ENCODE data around the gene KLF6.

DNA sequence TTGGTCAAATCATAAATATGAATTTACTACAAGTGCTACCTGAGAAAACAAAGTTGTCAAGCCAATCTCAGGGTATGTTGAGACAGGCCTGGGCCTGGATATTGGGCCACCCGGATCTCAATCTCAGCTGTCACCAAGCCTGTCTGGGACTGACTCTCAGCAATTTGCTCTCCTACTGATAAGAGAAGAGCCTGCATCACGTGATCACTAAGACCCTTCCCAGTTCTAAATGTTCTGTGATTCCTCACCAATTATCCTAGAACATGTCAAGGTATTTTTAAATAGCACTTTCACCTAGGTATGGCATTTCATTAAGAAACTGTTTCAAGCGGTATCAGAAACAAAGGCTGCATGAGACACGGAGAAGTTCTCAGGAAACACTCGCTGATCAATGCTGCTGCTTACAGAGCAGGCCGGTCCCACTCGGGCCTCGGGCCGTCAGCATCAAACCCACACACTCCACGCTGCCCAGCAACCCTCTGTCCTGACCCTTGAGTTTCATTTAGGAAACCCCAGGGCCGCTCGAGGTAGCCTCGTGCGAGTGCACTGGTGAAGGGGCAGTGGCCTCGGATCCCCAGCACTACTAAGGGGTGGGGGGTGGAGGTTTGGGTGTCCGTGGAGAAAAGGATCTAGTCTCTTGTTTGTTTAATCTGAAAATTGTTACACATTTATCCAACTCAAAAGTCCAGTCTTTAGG lies 4.1 kb downstream of the KLF6 start:
- no peak for TF ChIP-seq RAD21 (IDR thresholded peaks at IDR 0.05; ENCODE audit: low read length)
- TF ChIP-seq YY1 (IDR thresholded peaks at IDR 0.05; ENCODE audit: low read depth), result no peak
- no peak for TF ChIP-seq POLR2AphosphoS5 (IDR thresholded peaks at IDR 0.05; ENCODE audit: low read depth, low read length)
- no peak for TF ChIP-seq CTCF (IDR thresholded peaks at IDR 0.05)
- TF ChIP-seq USF2 (IDR thresholded peaks at IDR 0.05; ENCODE audit: borderline replicate concordance, low read depth, low read length), result no peak
- TF ChIP-seq, protein P1, sequence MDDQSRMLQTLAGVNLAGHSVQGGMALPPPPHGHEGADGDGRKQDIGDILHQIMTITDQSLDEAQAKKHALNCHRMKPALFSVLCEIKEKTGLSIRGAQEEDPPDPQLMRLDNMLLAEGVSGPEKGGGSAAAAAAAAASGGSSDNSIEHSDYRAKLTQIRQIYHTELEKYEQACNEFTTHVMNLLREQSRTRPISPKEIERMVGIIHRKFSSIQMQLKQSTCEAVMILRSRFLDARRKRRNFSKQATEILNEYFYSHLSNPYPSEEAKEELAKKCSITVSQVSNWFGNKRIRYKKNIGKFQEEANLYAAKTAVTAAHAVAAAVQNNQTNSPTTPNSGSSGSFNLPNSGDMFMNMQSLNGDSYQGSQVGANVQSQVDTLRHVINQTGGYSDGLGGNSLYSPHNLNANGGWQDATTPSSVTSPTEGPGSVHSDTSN (IDR thresholded peaks at IDR 0.05), result no peak

All from SK-N-SH (cell line).